Left ventricle myocardium superior (tissue), 1 donor: Measurements from ENCODE around the gene IL20. TPM values are rescaled to one million over a fixed set of nuclear protein-coding genes. Genes with fewer than 3 reads are reported as not detected.

Source experiments
- ATAC-seq: fragments of 200-7000 bp; cut with Tn5 transposase; one replicate; pipeline ENCODE4 v1.9.1; 2020; ENCODE audit warnings: mild to moderate bottlenecking, moderate library complexity
- DNase-seq: peaks from one replicate; pipeline ENCODE4 v3.0.0-alpha.2; 2020
- intact Hi-C: fragments of 100-400 bp; cut with micrococcal nuclease; formaldehyde crosslinking; loops from one replicate; pipeline ENCODE4 v1.11.0; 2022
- long read RNA-seq: library from polyadenylated mRNA; unstranded; transcript quantifications from one replicate; pipeline ENCODE4 v2.0.0, GENCODE V29; 2021
- total RNA-seq: library from RNA; stranded (reverse); fragmentation: NEBNext Ultra II Directional; extraction: Animal tissue kit (Norgen Biotek cat#: 25700); gene quantifications from one replicate; pipeline ENCODE4 v1.2.1, GENCODE V29; 2021
- donor health status: DM: no; HTN: yes; CAD: no; lungs with severe emphysema.

IL20 gene, protein sequence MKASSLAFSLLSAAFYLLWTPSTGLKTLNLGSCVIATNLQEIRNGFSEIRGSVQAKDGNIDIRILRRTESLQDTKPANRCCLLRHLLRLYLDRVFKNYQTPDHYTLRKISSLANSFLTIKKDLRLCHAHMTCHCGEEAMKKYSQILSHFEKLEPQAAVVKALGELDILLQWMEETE
- total RNA-seq: not detected
- long read RNA-seq: 0 reads

DNA sequence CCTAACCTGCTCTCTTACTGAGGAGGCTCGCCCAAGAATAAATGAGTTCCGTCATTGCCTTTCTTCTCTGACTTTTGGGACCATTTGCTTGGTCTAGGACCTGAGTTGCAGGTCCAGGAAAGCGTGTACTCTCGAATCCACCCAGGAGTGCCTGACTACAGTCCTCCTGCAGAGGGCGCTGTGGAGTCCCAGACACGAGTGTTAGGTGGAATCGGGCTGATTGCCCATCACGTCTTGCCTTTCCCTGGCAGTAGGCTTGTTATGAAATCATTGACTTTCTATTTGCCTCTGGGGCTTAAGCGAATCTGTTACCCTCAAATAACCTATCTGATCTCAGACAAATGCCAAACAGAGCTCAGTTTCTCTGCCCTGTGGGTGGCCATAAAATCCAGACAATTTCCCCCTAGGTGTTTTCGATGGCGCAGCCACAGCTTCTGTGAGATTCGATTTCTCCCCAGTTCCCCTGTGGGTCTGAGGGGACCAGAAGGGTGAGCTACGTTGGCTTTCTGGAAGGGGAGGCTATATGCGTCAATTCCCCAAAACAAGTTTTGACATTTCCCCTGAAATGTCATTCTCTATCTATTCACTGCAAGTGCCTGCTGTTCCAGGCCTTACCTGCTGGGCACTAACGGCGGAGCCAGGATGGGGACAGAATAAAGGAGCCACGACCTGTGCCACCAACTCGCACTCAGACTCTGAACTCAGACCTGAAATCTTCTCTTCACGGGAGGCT lies at the start of gene IL20:
IL20 (plus strand) TSS at position 685 of the 733 bp plus-strand sequence. CDS start 230 bp downstream, outside the sequence.
- DNase-seq (peak; percentile 82), ATAC-seq (peak; percentile 90)
- intact Hi-C loops: no loop called here

DNA sequence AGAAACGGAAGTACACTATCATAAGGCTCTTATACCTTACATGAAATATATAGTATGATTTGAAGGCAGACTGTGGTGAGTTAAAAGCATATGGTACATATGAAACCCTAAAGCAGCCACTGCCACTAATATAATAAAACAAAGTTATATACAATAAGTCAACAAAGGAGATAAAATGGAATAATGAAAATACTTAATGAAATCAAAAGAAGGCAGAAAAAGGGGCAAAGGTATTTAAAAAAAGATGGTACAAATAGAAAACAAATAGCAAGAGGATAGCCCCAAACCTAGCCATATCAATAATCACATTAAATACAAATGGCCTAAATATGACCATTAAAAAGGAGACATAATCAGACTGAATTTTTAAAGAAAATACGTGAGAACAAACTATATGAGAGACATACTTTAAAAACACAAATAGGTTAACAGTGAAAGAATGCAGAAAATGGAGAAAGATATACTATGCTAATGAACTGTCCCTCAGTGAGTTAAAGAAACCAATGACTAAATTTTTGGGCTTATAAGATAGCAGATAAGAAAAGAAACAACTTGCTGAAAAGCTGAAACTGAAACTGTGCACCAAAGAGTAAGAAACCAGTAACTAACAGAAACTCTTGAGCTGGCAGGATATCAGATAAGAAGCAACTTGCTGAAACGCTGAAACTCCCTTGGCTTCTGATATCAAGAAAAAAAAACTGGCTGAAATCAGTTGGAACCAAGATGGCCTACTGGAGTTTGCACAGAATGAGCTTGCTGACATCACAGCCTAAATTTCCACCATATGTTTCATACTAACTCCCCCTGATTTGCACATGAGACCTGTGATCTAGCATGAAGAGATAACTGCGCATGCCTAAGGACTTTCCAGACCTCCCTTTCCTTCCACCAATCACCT lies 48.8 kb upstream of the IL20 start:
- DNase-seq: no peak
- peak; percentile 25 for ATAC-seq
- intact Hi-C loops: no loop called here

- ATAC-seq (no peak), DNase-seq (no peak)
- intact Hi-C loops: no loop called here
Measured at GRCh38 chr1:206821493-206821892, 43.9 kb upstream of the IL20 start.

DNA sequence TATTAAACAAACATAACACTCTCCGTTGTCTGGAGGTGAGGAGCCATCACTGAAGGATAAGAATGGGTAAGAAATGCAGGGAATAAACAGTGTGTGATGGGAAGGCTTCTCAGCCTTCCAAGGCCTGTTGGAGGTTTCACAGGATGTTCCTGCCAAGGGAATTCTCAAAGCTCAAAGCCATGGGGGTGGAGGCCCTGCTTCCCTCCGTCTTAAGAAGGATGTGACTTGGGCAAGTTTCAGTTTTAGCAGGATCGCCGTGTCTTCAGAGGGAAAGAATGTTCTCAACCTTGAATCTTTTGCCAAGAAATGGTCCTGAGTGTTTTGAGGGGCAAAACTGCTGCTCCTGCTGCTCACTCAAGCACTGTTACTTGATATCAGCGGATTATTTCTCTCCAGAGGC lies 41.7 kb upstream of the IL20 start:
- no peak for DNase-seq
- peak; percentile 67 for ATAC-seq
- intact Hi-C loops: no loop called here

GRCh38 chr1:206824331-206824730 lies 41.1 kb upstream of the IL20 start:
- DNase-seq (no peak), ATAC-seq (no peak)
- intact Hi-C loops: no loop called here

DNA sequence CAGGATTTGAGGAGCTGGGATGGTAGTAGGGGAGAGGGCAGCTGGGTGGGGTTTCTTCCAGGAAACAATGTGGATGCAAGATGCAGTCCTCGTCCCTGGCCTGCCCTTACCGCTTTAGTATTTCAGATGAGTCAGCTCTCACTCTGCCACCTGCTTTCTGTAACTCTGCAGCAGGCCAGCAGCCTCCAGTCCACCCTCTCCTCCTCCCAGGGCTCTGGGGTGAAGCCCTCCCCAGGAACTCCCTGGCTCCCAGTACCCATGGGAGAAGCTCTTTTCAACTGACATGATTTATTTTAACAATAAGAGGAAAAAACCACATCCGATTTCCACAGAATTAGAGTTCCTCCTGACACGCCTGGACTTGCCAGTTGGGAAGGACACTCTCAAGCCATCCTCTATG lies 39.0 kb upstream of the IL20 start:
- no peak for ATAC-seq
- DNase-seq: no peak
- intact Hi-C loops: no loop called here

GRCh38 chr1:206828061-206828460 lies 37.4 kb upstream of the IL20 start:
- intact Hi-C loops: no loop called here
- ATAC-seq (no peak), DNase-seq (no peak)

GRCh38 chr1:206828765-206829164 lies 36.7 kb upstream of the IL20 start:
- DNase-seq: no peak
- no peak for ATAC-seq
- intact Hi-C loops: no loop called here

DNA sequence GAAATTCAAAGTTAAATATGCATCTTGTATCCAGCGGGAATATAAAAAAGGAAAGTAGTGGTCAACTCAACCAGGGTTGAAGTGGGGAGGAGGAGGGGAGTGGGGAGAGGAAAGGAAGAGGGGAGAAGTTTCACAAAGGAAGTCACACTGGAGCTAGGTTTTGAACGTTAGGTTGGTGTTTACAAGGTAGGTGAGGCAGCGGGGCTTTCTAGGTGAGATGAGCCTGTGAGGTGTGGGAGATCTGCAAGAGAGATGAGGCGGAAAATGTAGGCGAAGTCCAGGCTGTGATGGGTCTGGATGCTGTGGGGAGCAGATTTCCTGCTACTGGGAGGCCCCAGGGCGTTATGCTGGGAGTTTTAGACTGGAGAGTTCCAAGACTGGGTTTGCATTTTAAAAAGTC lies 36.1 kb upstream of the IL20 start:
- intact Hi-C loops: no loop called here
- DNase-seq (no peak), ATAC-seq (no peak)

GRCh38 chr1:206829875-206830274 lies 35.5 kb upstream of the IL20 start:
- DNase-seq (no peak), ATAC-seq (no peak)
- intact Hi-C loops: no loop called here

DNA sequence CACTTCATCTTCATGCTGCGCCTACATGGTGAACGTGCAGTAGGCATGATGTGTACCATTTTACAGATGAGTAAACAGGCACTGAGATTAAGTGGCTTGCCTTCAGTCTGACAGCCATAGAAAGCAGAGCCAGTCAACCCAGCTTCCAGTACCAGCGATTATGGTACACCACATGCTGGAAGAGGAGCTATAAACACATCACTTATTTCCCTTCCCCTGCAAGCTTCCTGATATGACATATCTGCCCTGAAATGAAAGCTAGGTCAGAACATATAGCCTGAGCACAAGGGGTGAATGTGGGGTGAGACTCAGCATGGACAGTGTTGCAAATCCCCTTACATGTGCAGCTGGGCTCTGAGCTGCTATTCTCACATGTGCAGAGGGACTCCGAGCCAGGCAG lies 33.8 kb upstream of the IL20 start:
- DNase-seq (no peak), ATAC-seq (no peak)
- intact Hi-C loops: no loop called here

GRCh38 chr1:206832352-206832880 lies 33.0 kb upstream of the IL20 start:
- no peak for ATAC-seq
- no peak for DNase-seq
- intact Hi-C loops: no loop called here

GRCh38 chr1:206833106-206833680 lies 32.2 kb upstream of the IL20 start:
- ATAC-seq (no peak), DNase-seq (no peak)
- intact Hi-C loops: no loop called here

GRCh38 chr1:206833801-206834200 lies 31.6 kb upstream of the IL20 start:
- DNase-seq: no peak
- ATAC-seq: no peak
- intact Hi-C loops: no loop called here

- no peak for DNase-seq
- intact Hi-C loops: no loop called here
- ATAC-seq: no peak
Measured at GRCh38 chr1:206834217-206834616, 31.2 kb upstream of the IL20 start.

DNA sequence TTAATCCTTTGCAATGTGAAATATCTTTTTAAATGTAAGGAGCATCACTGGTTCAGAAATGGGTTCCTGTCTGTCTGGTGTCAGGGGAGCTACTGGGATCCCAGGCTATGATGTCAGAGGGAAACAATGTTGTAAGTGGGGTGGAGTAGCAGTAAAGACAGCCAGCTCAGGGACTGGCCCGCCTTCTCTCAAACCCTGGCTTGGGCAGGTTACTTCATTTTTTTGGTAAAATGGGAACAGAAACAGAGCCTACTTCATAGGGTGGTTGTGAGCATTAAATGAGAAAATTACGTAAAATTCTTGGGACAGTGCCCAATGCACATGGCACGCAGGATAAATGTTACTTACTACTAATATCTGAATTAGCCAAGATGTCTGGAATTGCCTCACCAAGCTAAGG lies 30.7 kb upstream of the IL20 start:
- peak; percentile 58 for ATAC-seq
- no peak for DNase-seq
- intact Hi-C loops: no loop called here

- no peak for ATAC-seq
- no peak for DNase-seq
- intact Hi-C loops: no loop called here
Measured at GRCh38 chr1:206835186-206835585, 30.2 kb upstream of the IL20 start.

DNA sequence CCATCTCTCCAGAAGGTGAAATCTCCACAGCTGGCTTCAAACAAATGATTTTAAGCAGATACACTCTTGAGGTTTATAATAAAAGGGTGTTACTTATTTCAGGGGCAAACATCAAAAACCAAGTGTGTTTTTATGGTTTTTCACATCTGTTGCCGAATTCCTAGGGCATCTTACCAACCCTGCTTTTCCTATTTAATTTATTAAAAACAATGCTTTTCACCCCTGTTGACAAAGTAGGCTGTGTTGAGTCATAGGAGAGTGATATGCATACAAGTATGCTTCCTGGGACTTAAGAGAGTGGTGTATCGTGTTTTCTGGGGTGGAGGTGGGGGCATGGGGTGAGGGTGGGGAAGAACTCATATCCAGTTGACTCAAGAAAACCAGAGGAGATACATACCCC lies 29.3 kb upstream of the IL20 start:
- intact Hi-C loops: no loop called here
- ATAC-seq (no peak), DNase-seq (no peak)

DNA sequence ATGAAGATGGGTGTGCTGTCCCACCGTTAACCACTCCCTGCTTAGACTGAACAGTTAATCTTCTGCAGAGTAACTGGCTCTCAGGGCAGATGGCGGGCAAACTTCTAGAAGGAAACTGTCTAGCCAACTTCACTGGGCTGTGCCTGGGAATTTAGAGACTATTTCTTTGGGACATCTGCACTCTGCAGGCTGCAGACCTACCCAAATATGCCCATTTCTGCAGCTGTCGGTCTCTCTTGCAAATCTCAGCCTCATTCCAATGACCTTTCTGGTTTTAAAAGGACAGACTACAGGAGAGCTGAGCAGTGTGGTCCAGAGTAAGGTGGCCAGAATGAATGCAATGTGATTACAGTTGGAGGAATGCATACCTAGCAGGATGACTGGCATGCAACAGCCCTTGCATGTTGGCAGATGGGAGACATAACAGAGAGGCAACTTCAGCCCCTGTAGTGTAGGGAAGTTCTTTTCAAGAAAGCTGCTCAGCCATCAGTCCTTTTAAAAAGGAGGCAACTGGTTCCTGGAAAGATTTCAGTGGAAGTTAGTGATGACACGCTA lies 26.3 kb upstream of the IL20 start:
- ATAC-seq (no peak), DNase-seq (no peak)
- intact Hi-C loops: no loop called here
